ENCODE results near the gene C19orf18.

Gene C19orf18

DNA sequence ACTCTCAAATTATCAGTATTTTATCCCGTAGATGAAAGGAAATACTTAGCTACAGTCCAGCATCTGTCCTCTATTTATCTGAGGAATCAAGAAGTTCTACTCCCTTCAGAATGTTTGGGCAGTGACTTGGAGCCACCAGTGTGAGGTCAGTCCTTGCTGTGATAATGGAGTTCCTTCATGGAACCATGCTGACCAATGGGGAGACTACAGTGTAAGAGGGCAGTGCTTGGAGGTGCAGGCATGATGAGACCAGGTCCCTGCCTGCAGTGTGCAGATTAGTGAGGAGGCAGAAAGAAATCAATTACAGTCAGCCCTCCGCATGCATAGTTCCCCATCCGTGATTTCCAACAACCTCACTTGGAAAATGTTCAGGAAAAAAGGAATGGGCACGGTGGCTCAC lies at the start of gene C19orf18:
Gene C19orf18 (minus strand): TSS at position 101 of the 400 bp plus-strand sequence. CDS start 102 bp downstream, outside the sequence.
- no peak within 1 kb of the TSS for H3K4me3 ChIP-seq (replicated peaks in 1 of 2; ENCODE audit: low read depth in 2 of 2, low read length in 2 of 2)
- no peak for DNase-seq (ENCODE audit: low read depth in 2 of 2)
- no peak for TF ChIP-seq CTCF (IDR thresholded peaks at IDR 0.05; ENCODE audit: low read depth, low read length)

DNA sequence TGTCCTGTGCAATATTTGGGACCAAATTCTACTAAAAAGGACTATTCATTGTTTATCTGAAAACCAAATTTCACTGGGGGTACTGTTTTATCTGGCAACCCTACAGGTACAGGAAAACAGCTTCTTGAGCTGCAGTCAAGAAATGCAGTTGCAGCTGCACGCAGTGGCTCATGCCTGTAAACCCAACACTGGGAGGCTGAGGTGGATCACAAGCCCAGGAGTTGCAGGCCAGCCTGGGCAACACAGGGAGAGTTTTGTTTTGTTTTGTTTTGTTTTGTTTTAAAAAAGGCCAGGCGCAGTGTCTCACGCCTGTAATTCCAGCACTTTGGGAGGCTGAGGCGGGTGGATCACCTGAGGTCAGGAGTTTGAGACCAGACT lies 47.9 kb upstream of the C19orf18 start:
- no peak overlapping the region for H3K4me3 ChIP-seq (replicated peaks in 1 of 2; ENCODE audit: low read depth in 2 of 2, low read length in 2 of 2)
- DNase-seq (ENCODE audit: low read depth in 2 of 2), result no peak
- no peak for TF ChIP-seq CTCF (IDR thresholded peaks at IDR 0.05; ENCODE audit: low read depth, low read length)

- TF ChIP-seq CTCF (IDR thresholded peaks at IDR 0.05; ENCODE audit: low read depth, low read length), result peak; percentile 53
- H3K4me3 ChIP-seq (replicated peaks in 1 of 2; ENCODE audit: low read depth in 2 of 2, low read length in 2 of 2), result no peak overlapping the region
- DNase-seq (ENCODE audit: low read depth in 2 of 2), result peak; percentile 48 to 69
These were observed 47.4 kb upstream of the C19orf18 start for GRCh38 chr19:58021541-58022282.

- DNase-seq (ENCODE audit: low read depth in 2 of 2), result no peak
- H3K4me3 ChIP-seq (replicated peaks in 1 of 2; ENCODE audit: low read depth in 2 of 2, low read length in 2 of 2), result no peak overlapping the region
- no peak for TF ChIP-seq CTCF (IDR thresholded peaks at IDR 0.05; ENCODE audit: low read depth, low read length)
These were observed 45.8 kb upstream of the C19orf18 start for GRCh38 chr19:58020129-58020528.

- H3K4me3 ChIP-seq (replicated peaks in 1 of 2; ENCODE audit: low read depth in 2 of 2, low read length in 2 of 2), result no peak overlapping the region
- TF ChIP-seq CTCF (IDR thresholded peaks at IDR 0.05; ENCODE audit: low read depth, low read length), result no peak
- DNase-seq (ENCODE audit: low read depth in 2 of 2), result no peak
These were observed 39.8 kb upstream of the C19orf18 start for GRCh38 chr19:58014141-58014540.

GRCh38 chr19:58010507-58010906 lies 36.2 kb upstream of the C19orf18 start:
- DNase-seq (ENCODE audit: low read depth in 2 of 2), result no peak
- TF ChIP-seq CTCF (IDR thresholded peaks at IDR 0.05; ENCODE audit: low read depth, low read length), result no peak
- H3K4me3 ChIP-seq (replicated peaks in 1 of 2; ENCODE audit: low read depth in 2 of 2, low read length in 2 of 2), result no peak overlapping the region
